CD14-positive monocyte (primary cell): Measurements from ENCODE around the gene HDAC4. TPM values are rescaled to one million over a fixed set of nuclear protein-coding genes. Genes with fewer than 3 reads are reported as not detected.

Experiments
- DNase-seq, 3 donors: peaks; one replicate each; pipeline ENCODE4 v3.0.0-alpha.2; 2011 to 2022
- H2AFZ ChIP-seq: 2 replicates; pipeline ENCODE4 v1.6.0; 2012; ENCODE audit warnings: mild to moderate bottlenecking, low read depth, low read length, inconsistent platforms; ENCODE audit not compliant: insufficient read depth, poor library complexity, severe bottlenecking
- H3K27ac ChIP-seq, 2 donors: 1 replicate in 1 of 2; 2 replicates in 1 of 2; pipeline ENCODE4 v1.5.1; 2012 to 2013; ENCODE audit warnings: low read length in 2 of 2, control low read depth in 1 of 2, inconsistent platforms in 1 of 2, low read depth in 1 of 2, mild to moderate bottlenecking in 1 of 2
- H3K27me3 ChIP-seq, 2 donors: one replicate each; pipeline versions ENCODE4 v1.6.0 to v1.6.1; 2011 to 2013; ENCODE audit warnings: low read length in 2 of 2; ENCODE audit not compliant: control insufficient read depth in 2 of 2, insufficient read depth in 2 of 2
- H3K36me3 ChIP-seq, 2 donors: replicated peaks in 1 of 2; 1 replicate in 1 of 2; 2 replicates in 1 of 2; pipeline versions ENCODE4 v1.5.1 to v1.6.1; 2012 to 2013; ENCODE audit warnings: low read length in 2 of 2, control low read depth in 1 of 2, inconsistent platforms in 1 of 2, mild to moderate bottlenecking in 1 of 2; ENCODE audit not compliant: insufficient read depth in 2 of 2, control insufficient read depth in 1 of 2
- H3K4me1 ChIP-seq, 2 donors: 1 replicate in 1 of 2; 2 replicates in 1 of 2; pipeline versions ENCODE4 v1.5.1 to v1.6.1; 2012 to 2013; ENCODE audit warnings: low read length in 2 of 2, control low read depth in 1 of 2, inconsistent platforms in 1 of 2, mild to moderate bottlenecking in 1 of 2, moderate library complexity in 1 of 2; ENCODE audit not compliant: insufficient read depth in 2 of 2, control insufficient read depth in 1 of 2
- H3K4me2 ChIP-seq: replicated peaks from 2 replicates; pipeline ENCODE3; 2012; ENCODE audit warnings: low read length, moderate library complexity, mild to moderate bottlenecking; ENCODE audit not compliant: poor library complexity, severe bottlenecking; ENCODE audit errors: extremely low read depth
- H3K4me3 ChIP-seq, 3 experiments: fragments of 200-600 bp in 1 of 3; sonication (generic) in 1 of 3; replicated peaks in 1 of 3; 1 replicate in 2 of 3; 2 replicates in 1 of 3; pipeline ENCODE4 v1.5.1; 2011 to 2013; ENCODE audit warnings: low read length in 3 of 3, mild to moderate bottlenecking in 3 of 3, control low read depth in 2 of 3, low read depth in 2 of 3, inconsistent platforms in 1 of 3, moderate library complexity in 1 of 3
- H3K79me2 ChIP-seq: 2 replicates; pipeline ENCODE4 v1.6.0; 2012; ENCODE audit warnings: mild to moderate bottlenecking, control low read depth, inconsistent platforms, low read length, moderate library complexity; ENCODE audit not compliant: insufficient read depth
- H3K9ac ChIP-seq: 2 replicates; pipeline ENCODE4 v1.6.0; 2017; ENCODE audit warnings: low read length, mild to moderate bottlenecking; ENCODE audit not compliant: insufficient read depth, poor library complexity, severe bottlenecking
- H3K9me3 ChIP-seq, 2 donors: replicated peaks in 1 of 2; 1 replicate in 1 of 2; 2 replicates in 1 of 2; pipeline versions ENCODE4 v1.5.1 to v1.6.1; 2012 to 2013; ENCODE audit warnings: low read length in 2 of 2, control low read depth in 1 of 2; ENCODE audit not compliant: control insufficient read depth in 1 of 2, insufficient read depth in 1 of 2
- H4K20me1 ChIP-seq: 2 replicates; pipeline ENCODE4 v1.6.0; 2012; ENCODE audit warnings: mild to moderate bottlenecking, low read length, control low read depth, moderate library complexity; ENCODE audit not compliant: insufficient read depth
- H3K27ac Mint-ChIP-seq, 7 donors: one replicate each; pipeline ENCODE4 v1.8.0; 2020; ENCODE audit warnings: mild to moderate bottlenecking in 7 of 7, mixed read lengths in 7 of 7, moderate library complexity in 6 of 7, inconsistent platforms in 2 of 7
- H3K27me3 Mint-ChIP-seq, 3 donors: one replicate each; pipeline ENCODE4 v1.8.0; 2021 to 2022; ENCODE audit warnings: low read depth in 3 of 3, mild to moderate bottlenecking in 3 of 3, mixed read lengths in 3 of 3, moderate library complexity in 3 of 3, inconsistent platforms in 1 of 3
- H3K36me3 Mint-ChIP-seq, 2 donors: one replicate each; pipeline ENCODE4 v1.8.0; 2020; ENCODE audit warnings: mixed read lengths in 2 of 2, inconsistent platforms in 1 of 2, mild to moderate bottlenecking in 1 of 2
- H3K4me1 Mint-ChIP-seq: one replicate; pipeline ENCODE4 v1.8.0; 2020; ENCODE audit warnings: mild to moderate bottlenecking, mixed read lengths
- H3K4me3 Mint-ChIP-seq, 2 donors: one replicate each; pipeline ENCODE4 v1.8.0; 2020; ENCODE audit warnings: mild to moderate bottlenecking in 2 of 2, mixed read lengths in 2 of 2, moderate library complexity in 1 of 2
- H3K9me3 Mint-ChIP-seq, 7 donors: one replicate each; pipeline ENCODE4 v1.8.0; 2020 to 2022; ENCODE audit warnings: mixed read lengths in 7 of 7, mild to moderate bottlenecking in 6 of 7, moderate library complexity in 6 of 7, inconsistent platforms in 2 of 7
- WGBS: methylation state at CpG from one replicate; pipeline ENCODE4 v1.1.5; 2013; ENCODE audit warnings: missing lambda C conversion rate; ENCODE audit not compliant: insufficient coverage; 5-methylcytosine and 5-hydroxymethylcytosine counted together
- intact Hi-C, 2 donors: fragments of 100-400 bp; cut with micrococcal nuclease; formaldehyde crosslinking; loops; one replicate each; pipeline versions ENCODE4 v1.15.0 to v1.15.1; 2023
- polyA plus RNA-seq, 3 donors: library from polyadenylated mRNA; depleted of rRNA in 1 of 3; unstranded in 2 of 3; stranded (reverse) in 1 of 3; fragments of 300-500 nt in 2 of 3; fragments of >200 nt in 1 of 3; fragmentation: Illumina TruSeq in 2 of 3; gene quantifications; 1 replicate in 2 of 3; 2 replicates in 1 of 3; pipeline ENCODE4 v1.2.3, GENCODE V29; 2012 to 2021
- TF ChIP-seq, protein P1 (sequence below): fragments of 200-600 bp; IDR thresholded peaks from one replicate; pipeline ENCODE4 v1.8.0; 2022; ENCODE audit warnings: antibody characterized with exemption, mild to moderate bottlenecking

The HDAC4 gene
- polyA plus RNA-seq, 3 donors, result 3.3 to 23.0 (median 4.5) TPM

- peaks cover 33 to 37% of the 10 kb centered on the region in 2 donors for H3K9me3 ChIP-seq
- intact Hi-C loops, result no loop called here
- peaks cover 3% of the 10 kb centered on the region for H3K4me1 Mint-ChIP-seq
- no peak overlapping the region for H3K9ac ChIP-seq
- H4K20me1 ChIP-seq, result peaks cover 9% of the 10 kb centered on the region
- WGBS, result 100% methylated on average over 5 of the region's 11 CpGs
- TF ChIP-seq, protein P1, sequence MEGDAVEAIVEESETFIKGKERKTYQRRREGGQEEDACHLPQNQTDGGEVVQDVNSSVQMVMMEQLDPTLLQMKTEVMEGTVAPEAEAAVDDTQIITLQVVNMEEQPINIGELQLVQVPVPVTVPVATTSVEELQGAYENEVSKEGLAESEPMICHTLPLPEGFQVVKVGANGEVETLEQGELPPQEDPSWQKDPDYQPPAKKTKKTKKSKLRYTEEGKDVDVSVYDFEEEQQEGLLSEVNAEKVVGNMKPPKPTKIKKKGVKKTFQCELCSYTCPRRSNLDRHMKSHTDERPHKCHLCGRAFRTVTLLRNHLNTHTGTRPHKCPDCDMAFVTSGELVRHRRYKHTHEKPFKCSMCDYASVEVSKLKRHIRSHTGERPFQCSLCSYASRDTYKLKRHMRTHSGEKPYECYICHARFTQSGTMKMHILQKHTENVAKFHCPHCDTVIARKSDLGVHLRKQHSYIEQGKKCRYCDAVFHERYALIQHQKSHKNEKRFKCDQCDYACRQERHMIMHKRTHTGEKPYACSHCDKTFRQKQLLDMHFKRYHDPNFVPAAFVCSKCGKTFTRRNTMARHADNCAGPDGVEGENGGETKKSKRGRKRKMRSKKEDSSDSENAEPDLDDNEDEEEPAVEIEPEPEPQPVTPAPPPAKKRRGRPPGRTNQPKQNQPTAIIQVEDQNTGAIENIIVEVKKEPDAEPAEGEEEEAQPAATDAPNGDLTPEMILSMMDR, result no peak
- H3K36me3 ChIP-seq, result peaks cover 89 to 99% of the 10 kb centered on the region in 2 donors
- DNase-seq, result no peak
- H3K4me3 Mint-ChIP-seq, result no peak overlapping the region
- H3K36me3 Mint-ChIP-seq, result peaks cover 91 to 95% of the 10 kb centered on the region in 2 donors
- H3K9me3 Mint-ChIP-seq, result peaks cover 40 to 56% (median 49%) of the 10 kb centered on the region in 7 donors
- peak overlapping the region in 3 of 7 donors; percentile 12 to 69 (median 58) for H3K27ac Mint-ChIP-seq
- H3K27me3 ChIP-seq, result no peaks in the 10 kb centered on the region
- H3K4me3 ChIP-seq, result no peak overlapping the region
- no peak overlapping the region for H3K4me2 ChIP-seq
- no peak overlapping the region for H2AFZ ChIP-seq
- H3K79me2 ChIP-seq, result peaks cover 66% of the 10 kb centered on the region
- no peaks in the 10 kb centered on the region for H3K4me1 ChIP-seq
- peak overlapping the region in 1 of 2 donors; percentile 58 for H3K27ac ChIP-seq
- peaks cover 0 to 2% (median 0%) of the 10 kb centered on the region in 3 donors for H3K27me3 Mint-ChIP-seq
These were observed 225.6 kb downstream of the HDAC4 start for GRCh38 chr2:239175181-239175580.

GRCh38 chr2:239173301-239173700 lies 227.5 kb downstream of the HDAC4 start:
- H3K9me3 Mint-ChIP-seq, result peaks cover 35 to 49% (median 40%) of the 10 kb centered on the region in 7 donors
- intact Hi-C loops, result no loop called here
- peak overlapping the region in 2 of 7 donors; percentile 9 to 11 for H3K27ac Mint-ChIP-seq
- no peaks in the 10 kb centered on the region for H3K4me1 ChIP-seq
- no CpG with 5 or more reads among the region's 1 CpG for WGBS
- H3K36me3 ChIP-seq, result peaks cover 87 to 99% of the 10 kb centered on the region in 2 donors
- peaks cover 88 to 91% of the 10 kb centered on the region in 2 donors for H3K36me3 Mint-ChIP-seq
- TF ChIP-seq, protein P1, result no peak
- DNase-seq, result no peak
- H3K9me3 ChIP-seq, result peaks cover 28 to 37% of the 10 kb centered on the region in 2 donors
- H3K9ac ChIP-seq, result no peak overlapping the region
- peaks cover 68% of the 10 kb centered on the region for H3K79me2 ChIP-seq
- H3K27me3 ChIP-seq, result no peaks in the 10 kb centered on the region
- no peak overlapping the region for H3K4me3 Mint-ChIP-seq
- no peak overlapping the region for H3K4me2 ChIP-seq
- H2AFZ ChIP-seq, result no peak overlapping the region
- H4K20me1 ChIP-seq, result peaks cover 18% of the 10 kb centered on the region
- peaks cover 0 to 2% (median 0%) of the 10 kb centered on the region in 3 donors for H3K27me3 Mint-ChIP-seq
- peak overlapping the region in 1 of 2 donors; percentile 18 for H3K27ac ChIP-seq
- H3K4me1 Mint-ChIP-seq, result peaks cover 3% of the 10 kb centered on the region
- H3K4me3 ChIP-seq, result no peak overlapping the region
